ENCODE results near the gene CIDEB.
"Not testable (repeated sequence)": the region's sequence is repeated elsewhere in the genome, so short reads cannot be mapped to it uniquely, and the experiment has no call there.

The CIDEB gene

GRCh38 chr14:24307575-24308341 lies at the start of gene CIDEB:
TSS of gene CIDEB (minus strand) at chr14:24307977. CDS start at chr14:24307858, 119 bp downstream.
- DNase-seq (ENCODE audit: low read depth, low spot score), result peak; percentile 30

- no peak for DNase-seq (ENCODE audit: low read depth, low spot score)
These were observed 48.4 kb upstream of the CIDEB start for GRCh38 chr14:24356208-24356607.

GRCh38 chr14:24355009-24355408 lies 47.2 kb upstream of the CIDEB start:
- no peak for DNase-seq (ENCODE audit: low read depth, low spot score)

GRCh38 chr14:24354482-24354825 lies 46.7 kb upstream of the CIDEB start:
- DNase-seq (ENCODE audit: low read depth, low spot score), result not testable (repeated sequence)

GRCh38 chr14:24353559-24354481 lies 46.0 kb upstream of the CIDEB start:
- no peak for DNase-seq (ENCODE audit: low read depth, low spot score)

- DNase-seq (ENCODE audit: low read depth, low spot score), result no peak
These were observed 43.7 kb upstream of the CIDEB start for GRCh38 chr14:24351517-24351916.

- DNase-seq (ENCODE audit: low read depth, low spot score), result no peak
These were observed 42.0 kb upstream of the CIDEB start for GRCh38 chr14:24349742-24350141.

GRCh38 chr14:24348186-24348585 lies 40.4 kb upstream of the CIDEB start:
- no peak for DNase-seq (ENCODE audit: low read depth, low spot score)

- DNase-seq (ENCODE audit: low read depth, low spot score), result no peak
These were observed 39.4 kb upstream of the CIDEB start for GRCh38 chr14:24347134-24347533.

GRCh38 chr14:24343795-24344660 lies 36.3 kb upstream of the CIDEB start:
- DNase-seq (ENCODE audit: low read depth, low spot score), result no peak

- no peak for DNase-seq (ENCODE audit: low read depth, low spot score)
These were observed 35.1 kb upstream of the CIDEB start for GRCh38 chr14:24342889-24343288.

- no peak for DNase-seq (ENCODE audit: low read depth, low spot score)
These were observed 32.8 kb upstream of the CIDEB start for GRCh38 chr14:24340606-24341005.

- DNase-seq (ENCODE audit: low read depth, low spot score), result peak; percentile 46
These were observed 31.7 kb upstream of the CIDEB start, which contains the start of gene RIPK3 for GRCh38 chr14:24339284-24340151. TSS of gene RIPK3 (minus strand) at chr14:24339991. CDS start at chr14:24339826, 165 bp downstream.

GRCh38 chr14:24338843-24339242 lies 31.1 kb upstream of the CIDEB start:
- DNase-seq (ENCODE audit: low read depth, low spot score), result no peak

- no peak for DNase-seq (ENCODE audit: low read depth, low spot score)
These were observed 30.0 kb upstream of the CIDEB start for GRCh38 chr14:24337824-24338175.

- DNase-seq (ENCODE audit: low read depth, low spot score), result no peak
These were observed 29.5 kb upstream of the CIDEB start for GRCh38 chr14:24337144-24337823.

- DNase-seq (ENCODE audit: low read depth, low spot score), result no peak
These were observed 27.8 kb upstream of the CIDEB start for GRCh38 chr14:24335461-24336171.

GRCh38 chr14:24334431-24335291 lies 26.9 kb upstream of the CIDEB start, which contains the start of gene ADCY4:
TSS of gene ADCY4 (minus strand) at chr14:24335071. CDS start at chr14:24334652, 419 bp downstream.
- no peak for DNase-seq (ENCODE audit: low read depth, low spot score)

Measured in activated naive CD8-positive, alpha-beta T cell treated with anti-CD3 and anti-CD28 coated beads, Interleukin-2, amount 50 U/mL, for 16 hours (primary cell).